Omental fat pad (tissue), 4 donors: ENCODE results near the gene GRID1. TPM values are rescaled to one million over a fixed set of nuclear protein-coding genes. Genes with fewer than 3 reads are reported as not detected.

Experiments used
- ATAC-seq: fragments of 150-250 bp; one replicate; pipeline ENCODE4 v1.9.1; 2016; ENCODE audit warnings: mild to moderate bottlenecking, moderate library complexity; ENCODE audit not compliant: low FRiP score
- DNase-seq: peaks from one replicate; pipeline ENCODE4 v3.0.0-alpha.2; 2019; ENCODE audit warnings: low spot score
- total RNA-seq, 4 donors: library from RNA; depleted of rRNA; stranded (reverse); fragments of >200 nt; gene quantifications; one replicate each; pipeline ENCODE4 v1.1.0, GENCODE V29; 2016
- TF ChIP-seq, protein P1 (sequence below), 3 donors: fragments of 450-650 bp; IDR thresholded peaks; one replicate each; pipeline ENCODE4 v1.5.1; 2016 to 2017; ENCODE audit warnings: antibody characterized with exemption in 3 of 3, mild to moderate bottlenecking in 3 of 3, moderate library complexity in 2 of 3

Gene GRID1
- total RNA-seq, 4 donors from 2014 or later, result 1.5 to 3.5 (median 2.4) TPM

DNA sequence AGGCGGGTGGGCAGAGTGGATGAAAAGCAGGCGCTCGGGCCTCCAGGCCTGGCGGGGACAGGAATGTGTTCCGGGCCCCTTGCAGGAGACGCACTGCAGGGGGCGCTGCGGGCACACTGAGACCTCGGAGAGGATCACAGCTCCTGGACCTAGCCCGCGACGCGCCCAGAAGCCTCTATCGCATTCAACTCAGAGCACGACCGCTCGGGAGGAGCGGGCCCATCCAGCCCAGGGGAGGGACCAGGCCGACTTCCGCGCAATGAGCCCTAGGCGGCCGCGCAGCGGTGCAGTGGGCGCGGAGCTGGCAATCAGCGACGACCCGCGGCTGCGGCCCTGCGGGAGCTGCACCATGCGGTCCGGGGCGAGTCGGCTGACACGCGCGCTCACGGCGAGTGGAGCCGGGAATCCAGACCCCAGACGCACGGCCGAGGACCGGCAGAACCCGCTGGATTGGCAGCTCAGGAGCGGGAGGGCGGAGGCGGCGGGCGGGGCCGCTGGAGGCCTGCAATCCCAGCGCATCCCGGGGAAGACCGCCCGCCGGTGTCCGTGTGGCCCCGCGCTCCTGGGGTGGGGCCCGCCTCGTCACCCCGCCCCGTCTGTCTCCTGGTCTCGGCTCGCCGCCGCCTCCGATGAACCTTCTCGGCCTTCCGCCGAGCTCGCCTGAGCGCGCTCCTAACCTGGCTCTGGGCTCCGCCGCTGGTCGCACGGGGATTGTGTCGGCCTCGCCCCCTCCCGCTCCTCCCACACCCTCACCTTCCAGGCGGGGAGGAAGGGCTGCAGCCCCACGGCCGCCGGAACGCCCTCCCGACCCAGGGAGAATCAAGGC lies 33.5 kb upstream of the GRID1 start:
- TF ChIP-seq, protein P1, sequence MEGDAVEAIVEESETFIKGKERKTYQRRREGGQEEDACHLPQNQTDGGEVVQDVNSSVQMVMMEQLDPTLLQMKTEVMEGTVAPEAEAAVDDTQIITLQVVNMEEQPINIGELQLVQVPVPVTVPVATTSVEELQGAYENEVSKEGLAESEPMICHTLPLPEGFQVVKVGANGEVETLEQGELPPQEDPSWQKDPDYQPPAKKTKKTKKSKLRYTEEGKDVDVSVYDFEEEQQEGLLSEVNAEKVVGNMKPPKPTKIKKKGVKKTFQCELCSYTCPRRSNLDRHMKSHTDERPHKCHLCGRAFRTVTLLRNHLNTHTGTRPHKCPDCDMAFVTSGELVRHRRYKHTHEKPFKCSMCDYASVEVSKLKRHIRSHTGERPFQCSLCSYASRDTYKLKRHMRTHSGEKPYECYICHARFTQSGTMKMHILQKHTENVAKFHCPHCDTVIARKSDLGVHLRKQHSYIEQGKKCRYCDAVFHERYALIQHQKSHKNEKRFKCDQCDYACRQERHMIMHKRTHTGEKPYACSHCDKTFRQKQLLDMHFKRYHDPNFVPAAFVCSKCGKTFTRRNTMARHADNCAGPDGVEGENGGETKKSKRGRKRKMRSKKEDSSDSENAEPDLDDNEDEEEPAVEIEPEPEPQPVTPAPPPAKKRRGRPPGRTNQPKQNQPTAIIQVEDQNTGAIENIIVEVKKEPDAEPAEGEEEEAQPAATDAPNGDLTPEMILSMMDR (IDR thresholded peaks at IDR 0.05), result peak in 2 of 3 donors; percentile 39 to 81
- ATAC-seq (peak; percentile 94), DNase-seq (peak; percentile 88)

DNA sequence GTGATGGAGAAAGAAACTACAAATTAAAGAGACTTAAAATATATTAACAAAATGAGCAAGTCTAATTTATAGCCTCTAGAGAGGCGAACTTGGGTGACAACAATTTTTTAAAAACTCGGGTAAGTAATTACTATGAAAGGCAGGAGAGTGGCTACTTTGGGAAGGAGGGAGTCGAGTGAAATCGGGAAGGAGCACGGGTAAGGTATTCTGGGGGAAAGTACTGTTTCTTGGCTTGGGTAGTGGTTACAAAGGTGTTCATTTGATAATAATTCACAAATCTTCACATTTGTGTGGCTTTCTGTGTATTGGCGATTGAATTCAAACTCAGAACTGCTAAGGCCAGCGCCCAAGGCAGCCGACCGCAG lies 32.9 kb upstream of the GRID1 start:
- DNase-seq, result no peak
- TF ChIP-seq, protein P1 (IDR thresholded peaks at IDR 0.05), result no peak

DNA sequence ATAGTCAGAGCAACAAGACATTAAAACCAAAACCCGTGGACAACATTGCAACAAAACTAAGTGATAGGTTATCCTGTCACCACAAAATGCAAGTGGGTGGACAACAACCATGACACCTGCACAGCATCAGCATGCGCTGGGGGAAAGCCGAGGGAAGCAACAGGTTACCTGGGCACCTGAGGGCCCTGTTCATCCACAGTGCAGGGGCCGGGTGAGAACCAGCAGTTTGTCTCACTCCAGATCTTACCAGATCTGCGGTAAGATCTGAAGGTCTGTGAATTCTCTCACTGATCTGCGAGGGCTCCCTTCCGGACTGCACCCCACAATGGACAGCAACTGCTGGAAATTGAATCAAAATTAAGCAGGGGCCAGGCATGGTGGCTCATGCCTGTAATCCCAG lies 30.5 kb upstream of the GRID1 start:
- no peak for DNase-seq
- ATAC-seq, result no peak
- TF ChIP-seq, protein P1 (IDR thresholded peaks at IDR 0.05), result no peak

More for the DNA sequence above, 32.9 kb upstream of the GRID1 start:
- ATAC-seq, result no peak

DNA sequence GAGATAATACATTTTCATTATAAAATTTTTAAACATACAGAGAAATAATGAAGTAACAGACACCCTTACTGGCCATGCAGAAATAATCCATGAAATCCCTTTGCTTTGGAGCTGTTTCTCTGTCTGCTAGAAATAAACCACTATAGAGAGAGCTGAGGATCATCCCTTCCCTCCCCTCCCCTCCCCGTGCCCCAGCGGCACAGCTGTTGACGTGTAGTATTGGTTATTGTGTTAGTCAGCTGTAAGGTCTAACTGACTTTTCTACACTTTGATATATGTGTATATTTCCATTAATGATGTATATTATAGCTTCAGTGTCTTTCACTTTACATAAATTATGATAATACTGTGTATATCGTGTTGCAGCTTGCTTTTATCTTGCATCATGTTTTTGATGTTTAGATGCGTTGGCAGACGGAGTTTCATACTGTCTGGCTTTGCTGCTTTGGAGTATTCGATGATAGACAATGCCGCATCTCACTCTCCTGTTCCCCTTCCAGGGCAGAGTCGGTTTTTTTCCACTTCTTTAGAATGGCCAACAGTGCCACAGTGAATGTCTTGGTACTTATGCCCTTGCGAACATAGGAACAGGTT lies 27.4 kb upstream of the GRID1 start:
- ATAC-seq, result no peak

DNA sequence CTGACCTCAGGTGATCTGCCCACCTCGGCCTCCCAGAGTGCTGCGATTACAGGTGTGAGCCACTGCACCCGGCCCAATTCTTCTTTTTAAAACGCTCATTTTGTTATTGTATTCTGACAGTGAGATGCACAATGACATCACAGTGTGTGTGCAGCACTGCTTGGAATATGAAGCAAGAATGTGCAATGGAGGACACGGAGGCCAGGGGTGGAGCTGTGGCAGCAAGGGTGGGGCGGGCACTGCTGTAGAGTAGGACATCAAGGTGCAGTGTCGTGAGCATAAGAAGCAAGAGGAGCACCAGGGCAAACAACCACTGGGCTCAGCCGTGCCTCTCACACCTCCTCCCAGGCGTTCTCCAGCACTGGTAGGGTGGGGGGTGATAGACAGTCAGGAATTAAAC lies 26.8 kb upstream of the GRID1 start:
- DNase-seq (no peak), ATAC-seq (no peak)
- TF ChIP-seq, protein P1 (IDR thresholded peaks at IDR 0.05), result no peak

More for the DNA sequence above, 27.4 kb upstream of the GRID1 start:
- TF ChIP-seq, protein P1 (IDR thresholded peaks at IDR 0.05), result no peak
- DNase-seq, result no peak

DNA sequence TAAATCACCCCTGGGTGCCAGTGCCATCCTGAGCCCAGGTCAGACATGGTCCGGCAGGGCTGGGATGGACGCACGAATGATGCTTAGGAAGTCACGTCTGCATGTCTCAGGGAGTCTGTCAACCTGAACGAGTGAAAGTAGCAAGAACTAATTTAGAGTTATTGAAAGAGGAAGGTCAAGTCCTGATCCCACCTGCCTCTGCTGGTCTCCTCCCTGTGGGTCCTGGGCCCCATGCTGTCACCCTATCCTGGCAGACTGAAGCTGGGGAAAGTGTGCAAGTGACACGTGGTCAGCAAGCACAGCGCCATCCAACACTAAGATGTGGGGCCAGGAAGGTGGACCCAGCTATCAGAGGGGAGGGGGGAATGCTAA lies 26.1 kb upstream of the GRID1 start:
- no peak for ATAC-seq
- TF ChIP-seq, protein P1 (IDR thresholded peaks at IDR 0.05), result no peak
- no peak for DNase-seq
